HUDEP-2 (cell line): ENCODE results near the gene IFI6.
"Not testable (repeated sequence)": the region's sequence is repeated elsewhere in the genome, so short reads cannot be mapped to it uniquely, and the experiment has no call there.

Experiments
- DNase-seq, 76 experiments: peaks; one replicate each; lab custom pipeline; 2025; ENCODE audit not compliant: unreplicated experiment in 76 of 76; lab: John Stamatoyannopoulos, UW

IFI6 gene

DNA sequence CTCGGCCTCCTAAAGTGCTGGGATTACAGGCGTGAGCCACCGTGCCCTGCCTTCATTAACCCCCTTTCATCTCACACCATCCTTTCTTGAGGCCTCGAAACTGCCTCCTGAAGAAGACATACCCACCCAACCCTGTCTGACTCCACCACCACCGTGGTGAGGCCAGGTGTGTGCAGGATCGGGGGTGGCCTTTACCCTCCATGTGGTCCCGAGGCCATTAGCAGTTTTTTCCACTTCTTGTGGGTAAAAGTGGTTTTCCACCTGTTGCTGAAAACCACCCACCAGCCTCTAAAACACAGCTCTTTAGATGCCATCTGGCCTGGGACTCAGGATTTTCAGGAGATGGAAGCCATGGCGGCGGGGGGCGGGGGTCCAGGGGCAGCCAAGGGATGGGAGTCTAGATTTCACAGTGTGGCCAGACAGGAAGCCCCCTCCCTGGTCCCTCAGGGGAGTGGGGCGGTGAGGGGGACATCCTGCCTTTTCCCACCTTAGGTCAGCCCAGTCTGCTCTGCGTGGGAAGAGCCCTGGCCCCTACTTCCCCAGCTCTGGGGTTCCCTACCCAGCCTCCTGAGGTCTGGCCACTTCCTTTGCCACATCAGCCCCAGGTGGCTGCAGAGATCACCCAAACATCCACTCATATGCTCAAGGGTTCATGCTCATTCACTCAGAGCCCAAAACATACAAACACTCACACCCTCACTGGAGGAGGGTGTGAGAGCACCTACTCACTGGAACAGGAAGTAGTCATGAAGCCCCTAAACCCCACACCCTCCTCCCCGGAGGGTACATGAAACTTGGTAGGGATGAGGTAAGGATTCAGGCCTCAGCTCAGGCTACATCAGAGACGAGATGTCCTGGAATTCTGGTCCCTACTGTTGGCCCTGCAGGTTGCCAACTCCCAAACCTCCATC lies 39.4 kb downstream of the IFI6 start:
- no peak for DNase-seq

DNA sequence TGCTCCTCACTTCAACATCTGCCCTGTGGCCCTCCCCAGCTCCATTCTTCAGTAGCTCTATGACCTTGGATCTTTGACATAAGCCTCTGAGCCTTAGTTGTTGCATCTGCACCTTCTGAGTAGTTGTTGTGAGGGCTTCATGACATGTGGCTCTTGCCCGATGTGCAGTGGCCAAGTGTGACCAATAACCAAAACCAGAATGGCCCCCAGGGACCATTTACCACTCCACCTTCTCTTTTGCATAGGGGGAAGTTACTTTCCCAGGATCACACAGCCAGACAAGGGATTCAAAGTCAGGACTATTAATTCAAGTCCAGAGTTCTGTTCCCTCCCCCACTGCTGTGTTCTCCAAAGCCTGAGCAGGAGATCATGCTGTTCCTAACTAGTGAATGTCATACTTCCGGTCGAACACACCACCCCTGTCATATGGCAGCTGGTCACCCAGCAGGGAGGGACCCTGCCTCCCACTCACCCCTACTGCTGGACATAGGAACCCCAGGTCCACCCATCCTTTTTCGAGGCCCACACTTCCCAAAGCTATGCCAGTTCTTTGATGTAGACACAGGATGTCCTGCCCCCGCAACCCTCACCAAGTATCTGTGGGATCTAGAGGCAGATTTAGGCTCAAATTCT lies 41.0 kb downstream of the IFI6 start:
- no peak for DNase-seq

DNA sequence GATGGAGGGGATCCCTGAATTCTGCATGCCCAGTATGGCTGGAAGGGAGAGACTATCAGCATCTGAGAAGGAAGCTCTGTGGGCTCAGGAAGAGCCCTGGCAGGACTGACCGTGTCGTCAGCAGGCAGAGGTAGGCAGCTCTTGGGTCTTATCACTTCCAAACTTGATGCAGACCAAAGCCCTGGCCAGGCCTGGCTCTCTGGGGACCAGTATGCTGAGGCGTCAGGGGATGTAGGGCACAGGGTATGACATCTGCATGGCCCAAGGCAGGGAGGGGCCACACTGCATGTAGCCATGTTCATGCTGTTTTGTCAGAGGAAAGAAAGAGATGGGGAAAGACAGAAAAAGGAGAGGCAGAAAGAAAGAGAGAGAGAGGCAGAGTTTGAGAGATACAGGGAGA lies 43.3 kb downstream of the IFI6 start:
- no peak for DNase-seq

DNA sequence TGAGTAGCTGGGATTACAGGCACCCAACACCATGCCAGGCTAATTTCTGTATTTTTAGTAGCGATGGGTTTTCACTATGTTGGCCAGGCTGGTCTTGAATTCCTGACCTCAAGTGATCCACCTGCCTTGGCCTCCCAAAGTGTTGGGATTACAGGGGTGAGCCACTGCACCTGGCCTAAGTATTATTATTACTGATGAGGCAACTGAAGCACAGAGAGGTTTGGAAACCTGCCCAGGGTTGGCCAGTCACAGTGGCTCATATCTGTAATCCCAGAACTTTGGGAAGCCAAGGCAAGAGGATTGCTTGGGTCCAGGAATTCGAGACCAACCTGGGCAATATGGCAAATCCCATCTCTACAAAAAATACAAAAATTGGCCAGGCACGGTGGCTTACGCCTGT lies 44.3 kb downstream of the IFI6 start:
- not testable (repeated sequence) for DNase-seq

DNA sequence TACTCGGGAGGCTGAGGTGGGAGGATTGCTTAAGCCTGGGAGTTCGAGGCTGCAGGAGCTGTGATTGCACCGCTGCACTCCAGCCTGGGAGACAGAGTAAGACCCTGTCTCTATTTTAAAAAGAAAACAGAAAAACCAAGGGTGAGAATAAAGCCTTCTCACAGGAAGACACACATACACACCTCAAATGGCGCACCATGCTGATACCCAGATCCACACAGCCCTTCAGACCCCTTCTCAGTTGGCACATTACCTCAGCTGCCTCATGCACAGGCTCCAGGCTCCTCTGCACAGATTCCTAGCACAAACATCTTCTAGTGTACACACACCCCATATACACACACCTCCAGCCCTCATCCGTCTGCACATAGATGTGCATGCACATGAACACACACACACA lies 44.9 kb downstream of the IFI6 start:
- no peak for DNase-seq

DNA sequence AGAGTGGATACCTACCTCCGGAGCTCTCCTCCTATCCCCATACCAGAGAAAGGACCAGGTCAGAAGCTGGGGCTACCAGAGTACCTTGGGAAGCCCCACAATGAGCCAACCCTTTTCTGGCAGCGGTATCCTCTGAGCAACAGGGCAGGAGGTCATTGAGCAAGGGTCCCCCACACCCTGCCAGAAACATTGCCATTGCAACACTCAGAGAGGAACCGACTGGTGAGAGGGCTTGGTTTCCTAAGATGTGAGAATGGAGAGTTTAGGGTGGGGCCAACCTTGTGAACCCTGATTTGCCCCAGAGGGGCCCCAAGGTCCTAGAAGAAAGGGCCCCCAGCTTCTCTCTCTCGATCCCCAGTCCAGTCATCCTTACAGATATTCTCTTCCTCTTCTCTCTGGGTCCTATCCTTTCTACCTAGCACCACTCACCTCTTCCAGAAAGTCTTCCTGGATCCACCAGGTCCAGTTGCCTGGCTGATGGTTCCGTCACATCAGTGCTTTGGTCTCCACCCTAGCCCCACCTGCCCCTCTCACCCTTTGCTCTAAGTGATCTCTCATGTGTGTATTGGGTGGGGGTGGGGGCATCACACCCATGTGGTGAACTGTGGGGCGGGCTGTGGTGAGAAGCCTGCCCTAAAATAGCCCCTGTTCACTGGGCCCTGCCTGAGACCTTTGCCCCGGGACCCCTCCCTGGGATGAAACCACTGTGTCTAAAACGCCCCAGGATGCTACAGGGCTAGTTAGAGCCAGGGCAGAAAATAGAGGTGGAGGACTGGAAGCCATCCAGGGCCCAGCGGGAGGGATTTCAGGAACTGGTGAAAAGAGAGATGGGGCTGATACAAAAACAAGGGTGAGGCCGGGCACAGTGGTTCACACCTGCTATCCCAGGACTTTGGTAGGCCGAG lies 45.7 kb downstream of the IFI6 start:
- no peak for DNase-seq

DNA sequence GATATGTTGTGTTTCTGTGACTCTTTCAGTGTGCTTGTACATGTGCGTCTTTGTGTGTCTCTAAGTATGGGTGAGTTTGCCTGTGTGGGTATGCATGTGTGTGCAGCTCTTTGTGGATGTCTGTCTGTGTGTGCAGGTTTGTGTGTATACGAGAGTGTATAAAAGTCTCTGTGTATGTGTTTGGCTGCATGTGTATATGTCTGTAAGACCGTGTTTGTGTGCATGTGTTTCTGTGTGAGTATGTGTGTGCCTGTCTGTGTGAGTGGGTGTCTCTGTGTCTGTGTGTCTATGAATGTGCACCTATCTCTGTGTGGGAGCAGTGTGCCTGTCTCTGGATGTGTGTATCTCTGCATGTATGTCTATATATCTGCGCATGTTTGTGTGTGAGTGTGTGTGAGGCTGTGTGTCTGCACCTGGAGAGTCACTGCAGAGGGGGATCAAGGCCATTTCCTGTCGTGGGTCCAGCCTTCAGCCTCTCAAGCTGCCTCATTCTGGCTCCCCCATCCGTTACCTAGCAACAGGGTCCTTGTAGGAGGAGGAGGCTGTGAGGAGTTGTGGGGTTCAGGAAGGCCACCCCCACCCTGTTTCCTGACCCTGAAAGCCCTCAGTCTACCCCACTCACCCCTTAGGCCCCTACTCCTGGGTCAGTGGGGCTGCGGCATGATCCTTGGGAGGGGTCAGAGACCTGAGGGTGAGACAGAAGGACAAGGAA lies 47.4 kb downstream of the IFI6 start:
- no peak for DNase-seq

DNA sequence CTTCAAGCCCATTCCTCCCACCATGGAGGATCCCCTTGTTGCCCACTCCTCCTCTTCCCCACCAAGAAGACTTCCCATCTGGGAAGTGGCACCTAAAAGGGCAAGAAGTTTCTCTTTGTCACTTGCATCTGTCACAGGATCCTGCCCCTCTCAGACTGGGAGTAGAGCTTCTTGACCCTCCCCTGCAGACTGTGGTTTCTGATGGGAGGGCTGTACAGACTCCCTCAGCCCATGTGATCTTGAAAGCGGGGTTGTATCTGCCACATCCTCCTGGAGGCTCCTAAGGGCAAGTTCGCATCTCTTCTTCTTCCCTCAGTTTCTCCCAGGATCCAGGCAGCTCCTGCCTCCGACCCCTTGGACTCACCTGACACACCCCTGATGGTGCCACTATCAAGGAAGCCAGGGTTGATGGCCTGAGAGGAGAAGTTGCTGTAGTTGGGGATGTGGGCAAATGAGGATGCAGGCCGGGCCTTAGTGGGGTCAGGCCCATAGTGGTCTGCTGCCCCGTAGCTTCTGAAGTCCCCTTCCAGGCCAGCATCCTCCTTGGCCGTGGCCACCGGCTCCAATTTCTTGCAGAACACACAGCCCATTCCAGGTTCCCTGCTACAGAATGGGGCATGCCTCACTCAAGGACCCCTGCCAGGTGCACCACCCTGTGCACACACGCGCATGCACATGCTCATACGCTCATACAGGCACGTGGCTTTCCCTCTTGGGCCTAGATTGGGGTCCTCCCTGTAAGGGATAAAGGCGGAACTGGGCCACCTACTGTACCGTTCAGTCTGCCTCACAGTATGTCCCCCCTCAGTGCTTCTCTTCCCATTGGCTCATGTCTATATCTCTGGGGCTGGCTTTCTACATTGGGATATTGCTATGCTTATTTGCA lies 48.4 kb downstream of the IFI6 start:
- no peak for DNase-seq

DNA sequence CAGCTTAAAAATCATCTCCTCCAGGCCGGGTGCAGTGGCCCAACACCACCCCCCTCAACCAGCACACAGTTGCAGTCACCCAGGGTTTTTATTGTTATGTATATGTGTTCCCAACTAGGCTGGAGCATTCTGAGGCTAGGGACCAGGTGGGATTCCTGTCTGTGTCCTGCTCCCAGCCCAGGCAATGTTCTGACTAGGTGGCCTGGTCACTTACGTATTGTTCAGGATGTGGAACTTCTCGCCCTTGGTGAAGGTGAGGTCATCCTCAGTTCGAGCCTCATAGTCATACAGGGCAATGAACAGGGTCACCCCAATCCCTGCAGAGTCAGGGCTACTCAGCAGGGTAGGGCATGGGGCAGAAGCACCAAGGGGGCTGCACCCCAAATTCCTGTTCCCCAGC lies 49.2 kb downstream of the IFI6 start:
- DNase-seq: no peak

DNA sequence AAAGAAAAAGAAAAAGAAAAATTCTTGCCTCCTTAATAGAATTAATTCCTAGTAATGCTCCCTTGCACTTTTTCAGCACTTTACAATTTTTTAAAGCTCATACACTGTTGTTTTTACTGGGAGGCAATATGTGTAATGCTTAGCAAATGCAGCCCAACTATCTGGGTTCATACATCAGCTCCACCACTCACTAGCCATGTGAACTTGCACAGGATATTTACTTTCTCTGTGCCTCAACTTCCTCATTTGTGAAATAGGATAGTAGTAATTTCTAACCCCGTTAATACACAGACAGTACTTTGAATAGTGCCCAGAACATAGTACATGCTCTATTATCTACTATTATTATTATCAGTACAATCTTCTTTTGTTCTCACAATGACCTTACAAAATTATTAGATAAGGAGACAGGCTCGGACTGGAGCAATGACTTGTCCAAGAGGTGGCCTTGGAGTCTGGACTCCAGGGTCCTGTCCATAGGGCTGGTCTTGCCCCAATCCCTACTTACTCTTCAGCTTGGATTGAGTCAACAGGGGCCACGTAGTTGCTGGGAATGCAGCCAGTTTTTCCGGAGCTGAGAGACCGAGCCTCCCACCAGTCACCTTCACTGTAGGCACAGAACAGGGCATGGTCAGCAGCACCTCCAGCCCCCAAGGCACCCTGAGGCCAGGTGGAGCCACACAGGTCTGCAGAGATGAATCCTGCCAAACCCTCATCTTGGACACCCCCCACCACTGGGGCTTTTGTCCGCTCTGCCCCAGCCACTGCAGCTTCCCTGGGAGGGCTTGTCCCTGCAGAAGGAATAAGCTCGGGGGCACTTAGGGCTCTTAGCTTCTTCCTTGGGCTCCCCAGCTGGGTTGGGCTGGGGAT lies 50.7 kb downstream of the IFI6 start:
- DNase-seq: no peak

DNA sequence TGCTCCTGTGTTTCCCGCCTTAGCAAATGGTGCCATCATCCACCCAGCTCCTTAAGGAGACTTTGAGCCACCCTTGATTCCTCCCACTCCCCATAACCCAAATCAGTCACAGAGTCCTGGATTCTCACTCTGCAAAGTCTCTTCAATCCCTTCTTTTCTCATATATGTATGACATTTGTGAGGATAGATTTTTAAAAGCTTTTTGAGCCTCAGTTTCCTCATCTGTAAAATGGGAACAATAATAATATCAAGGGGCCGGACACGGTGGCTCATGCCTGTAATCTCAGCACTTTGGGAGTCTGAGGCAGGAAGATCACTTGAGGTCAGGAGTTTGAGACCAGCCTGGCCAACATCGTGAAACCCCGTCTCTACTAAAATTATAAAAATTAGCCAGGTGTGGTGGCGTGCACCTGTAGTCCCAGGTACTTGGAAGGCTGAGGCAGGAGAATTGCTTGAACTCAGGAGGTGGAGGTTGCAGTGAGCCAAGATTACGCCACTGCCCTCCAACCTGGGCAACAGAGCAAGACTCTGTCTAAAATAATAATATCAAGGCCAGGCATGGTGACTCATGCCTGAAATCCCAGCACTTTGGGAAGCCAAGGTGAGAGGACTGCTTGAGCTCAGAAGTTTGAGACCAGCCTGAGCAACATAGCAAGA lies 52.1 kb downstream of the IFI6 start:
- DNase-seq: not testable (repeated sequence)

DNA sequence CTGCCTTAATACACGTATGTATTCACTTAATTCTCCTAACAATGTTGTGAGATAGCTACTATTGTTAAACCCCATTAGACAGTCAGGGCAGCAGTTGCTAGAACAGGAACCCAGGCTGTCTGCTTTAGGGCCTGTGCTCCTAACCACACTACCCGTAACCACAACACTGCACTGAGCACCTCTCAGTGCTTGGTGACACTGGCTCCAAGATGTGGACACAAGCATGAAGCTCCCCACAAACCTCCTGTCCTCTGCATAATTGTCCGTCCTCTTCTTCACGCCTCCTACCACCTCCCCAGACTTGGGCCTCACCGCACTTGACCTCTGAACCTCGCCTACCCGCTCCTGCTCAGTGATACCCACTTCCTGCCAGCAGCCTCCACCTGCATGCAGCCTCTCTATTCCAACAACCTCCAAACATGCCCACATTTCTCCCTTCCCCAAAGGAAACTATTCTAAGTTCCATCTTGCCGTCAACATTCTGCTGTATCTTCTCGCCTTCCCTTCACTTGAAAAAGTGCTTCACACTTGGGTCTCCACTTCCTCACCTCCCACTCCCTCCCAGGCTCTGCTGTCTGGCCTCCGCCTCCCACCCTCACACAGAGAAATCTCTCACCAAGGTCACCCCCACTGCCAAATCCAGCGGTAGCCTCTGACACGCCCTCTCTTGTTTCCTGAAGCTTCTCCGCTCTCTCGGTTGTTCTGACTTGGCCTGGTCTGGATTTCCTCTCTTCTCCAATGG lies 53.5 kb downstream of the IFI6 start:
- DNase-seq: no peak

DNA sequence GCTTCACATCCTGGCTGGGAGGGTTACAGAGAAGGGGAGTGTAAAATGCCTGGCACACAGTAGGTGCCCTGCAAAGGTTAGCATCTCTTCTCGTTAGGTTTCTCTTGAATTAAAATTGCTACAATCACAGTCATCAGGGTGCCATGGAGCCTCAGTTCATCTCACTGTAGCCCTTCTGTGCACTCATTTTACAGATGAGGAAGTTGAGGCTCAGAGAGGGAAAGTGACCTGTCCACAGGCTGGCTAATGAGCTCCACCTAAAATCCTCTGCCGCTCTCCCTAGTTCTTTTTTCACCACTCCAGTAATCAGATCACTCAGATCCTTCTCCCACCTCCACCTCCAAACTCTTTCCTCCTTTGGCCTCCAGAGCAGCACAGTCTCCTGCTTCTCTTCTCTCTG lies 54.6 kb downstream of the IFI6 start:
- DNase-seq: no peak

DNA sequence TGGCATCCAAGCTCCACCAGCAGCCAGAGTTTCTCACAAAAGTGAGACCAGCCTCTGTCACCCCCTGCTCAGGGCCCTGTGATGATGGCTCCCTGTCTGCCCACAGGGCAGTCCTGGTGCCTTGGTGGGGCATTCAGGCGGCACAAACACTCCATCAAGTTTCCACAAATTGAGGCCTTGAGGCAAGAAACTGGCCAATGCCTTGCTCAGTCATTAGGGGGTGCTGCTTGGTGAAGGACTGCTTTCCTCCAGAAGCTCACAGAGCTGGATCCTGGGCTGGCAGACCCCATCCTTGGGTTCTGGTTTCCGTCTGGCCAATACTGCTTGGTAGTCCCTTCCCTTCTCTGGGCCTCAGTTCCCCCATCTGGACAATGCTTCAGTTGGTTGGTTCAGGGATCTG lies 55.6 kb downstream of the IFI6 start:
- DNase-seq: peak in 1 of 76 experiments; percentile 6
